NCI-H1930 (cell line): Measurements from ENCODE around the gene P4HTM.

Experiments used
- DNase-seq, 2 experiments: peaks; one replicate each; lab custom pipeline; 2025; lab: John Stamatoyannopoulos, UW

P4HTM gene, protein sequence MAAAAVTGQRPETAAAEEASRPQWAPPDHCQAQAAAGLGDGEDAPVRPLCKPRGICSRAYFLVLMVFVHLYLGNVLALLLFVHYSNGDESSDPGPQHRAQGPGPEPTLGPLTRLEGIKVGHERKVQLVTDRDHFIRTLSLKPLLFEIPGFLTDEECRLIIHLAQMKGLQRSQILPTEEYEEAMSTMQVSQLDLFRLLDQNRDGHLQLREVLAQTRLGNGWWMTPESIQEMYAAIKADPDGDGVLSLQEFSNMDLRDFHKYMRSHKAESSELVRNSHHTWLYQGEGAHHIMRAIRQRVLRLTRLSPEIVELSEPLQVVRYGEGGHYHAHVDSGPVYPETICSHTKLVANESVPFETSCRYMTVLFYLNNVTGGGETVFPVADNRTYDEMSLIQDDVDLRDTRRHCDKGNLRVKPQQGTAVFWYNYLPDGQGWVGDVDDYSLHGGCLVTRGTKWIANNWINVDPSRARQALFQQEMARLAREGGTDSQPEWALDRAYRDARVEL

GRCh38 chr3:48989796-48990635, at the start of gene P4HTM:
Gene P4HTM, plus strand, starts transcription at chr3:48990241. Its CDS starts 16 bp downstream, at chr3:48990257.
- DNase-seq, result peak; percentile 37 to 67

- no peak for DNase-seq
Observed at GRCh38 chr3:48945432-48945831, 44.6 kb upstream of the P4HTM start.

- DNase-seq, result no peak
Observed at GRCh38 chr3:48945891-48946549, 44.0 kb upstream of the P4HTM start.

GRCh38 chr3:48949376-48949717, 40.7 kb upstream of the P4HTM start:
- DNase-seq, result no peak

DNA sequence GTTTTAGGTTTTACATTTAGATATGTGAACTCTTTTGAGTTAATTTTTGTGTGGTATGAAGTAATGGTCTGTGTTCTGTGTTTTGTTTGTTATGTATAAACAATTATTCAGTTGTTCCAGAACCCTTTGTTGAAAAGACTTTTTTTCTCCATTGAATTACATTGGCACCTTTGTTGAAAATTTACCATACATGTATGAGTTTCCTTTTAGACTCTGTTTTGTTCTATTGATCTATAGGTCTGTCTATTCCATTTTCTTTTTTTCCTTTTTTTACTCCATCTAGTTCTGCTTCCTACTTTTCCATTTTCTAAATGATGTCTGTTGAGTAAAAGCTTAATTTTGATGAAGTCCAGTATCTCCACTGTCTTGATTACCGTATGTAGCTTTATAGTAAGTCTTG, 40.0 kb upstream of the P4HTM start:
- no peak for DNase-seq

DNA sequence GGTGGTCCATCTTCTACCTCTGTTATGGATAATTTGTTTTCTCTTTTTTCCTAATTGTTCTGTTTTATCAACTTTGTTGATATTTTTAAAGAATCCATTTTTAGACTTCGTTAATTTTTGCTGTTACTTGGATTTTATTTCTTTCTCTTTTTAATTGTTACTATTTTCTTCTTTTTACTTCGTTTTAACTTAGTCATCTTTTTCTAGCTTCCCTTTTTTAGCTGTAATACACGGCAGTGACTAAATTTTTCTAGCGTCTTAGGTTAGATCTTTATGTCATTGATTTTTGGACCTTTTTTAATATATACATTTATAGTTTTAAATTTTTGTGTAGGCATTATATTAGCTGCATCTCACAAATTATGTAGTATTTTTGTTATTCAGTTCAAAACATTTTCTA, 38.3 kb upstream of the P4HTM start:
- no peak for DNase-seq

GRCh38 chr3:48952510-48953118, 37.4 kb upstream of the P4HTM start:
- DNase-seq, result no peak

GRCh38 chr3:48957006-48957705, 32.9 kb upstream of the P4HTM start:
- no peak for DNase-seq

DNA sequence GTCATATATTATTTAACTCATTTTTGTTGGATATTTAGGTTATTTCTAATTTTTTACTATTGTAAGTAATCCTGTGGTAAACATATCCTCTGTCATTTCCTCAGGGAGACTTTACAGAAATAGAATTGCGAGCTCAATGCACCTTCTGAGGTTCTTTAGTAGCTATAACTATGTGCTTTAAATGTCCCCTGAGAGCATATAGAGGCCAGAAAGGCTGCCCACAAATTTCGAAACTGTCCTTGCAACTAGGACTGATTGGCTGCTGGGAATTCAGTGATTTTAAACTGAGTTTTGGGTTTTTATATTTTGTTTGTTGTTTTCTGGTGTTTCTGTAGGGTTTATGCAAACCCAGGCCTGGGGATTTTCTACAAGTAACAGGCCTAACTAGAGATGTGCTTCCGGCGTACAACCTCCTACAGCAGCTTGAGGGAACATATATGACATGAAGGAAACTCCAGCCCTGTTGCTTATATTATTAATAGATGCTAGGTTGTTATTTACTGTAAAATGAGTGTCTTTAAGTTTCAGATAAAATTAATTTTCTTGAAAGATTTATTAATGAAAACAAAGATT, 29.1 kb upstream of the P4HTM start:
- DNase-seq, result no peak

DNA sequence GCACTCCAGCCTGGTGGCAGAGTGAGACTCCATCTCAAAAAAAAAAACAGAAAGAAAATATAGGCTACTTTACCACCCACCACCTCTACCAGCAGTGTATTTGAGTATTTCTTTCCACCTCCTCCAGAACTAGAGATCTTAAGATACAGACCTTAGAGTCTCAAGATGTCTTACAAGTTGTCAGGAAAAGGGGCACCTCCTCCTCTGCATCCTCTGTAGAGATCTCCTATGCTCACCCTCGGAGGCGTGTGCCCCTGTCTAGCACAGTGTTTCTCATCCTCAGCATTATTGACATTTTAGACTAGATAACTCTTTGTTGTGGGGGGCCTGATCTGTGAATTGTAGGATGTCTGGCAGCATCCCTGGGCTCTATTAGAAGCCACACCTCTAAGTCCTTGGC, 27.7 kb upstream of the P4HTM start:
- DNase-seq, result no peak

DNA sequence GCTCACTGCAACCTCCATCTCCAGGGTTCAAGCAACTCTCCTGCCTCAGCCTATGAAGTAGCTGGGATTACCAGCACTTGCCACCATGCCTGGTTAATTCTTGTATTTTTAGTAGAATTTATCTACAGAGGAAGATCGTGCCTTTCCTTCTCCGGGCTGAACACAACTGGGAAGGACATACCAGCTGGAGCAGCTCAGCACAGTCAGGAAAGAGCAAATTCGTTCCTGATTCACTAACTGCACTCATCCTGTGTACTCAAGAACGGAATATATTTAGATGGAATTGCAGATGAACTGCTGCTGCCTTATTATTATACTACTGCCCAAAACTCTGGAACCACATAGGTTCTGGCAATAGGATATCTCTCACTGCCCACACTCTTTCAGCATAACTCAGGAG, 27.1 kb upstream of the P4HTM start:
- DNase-seq, result no peak

- no peak for DNase-seq
Observed at GRCh38 chr3:48963591-48963990, 26.4 kb upstream of the P4HTM start.

DNA sequence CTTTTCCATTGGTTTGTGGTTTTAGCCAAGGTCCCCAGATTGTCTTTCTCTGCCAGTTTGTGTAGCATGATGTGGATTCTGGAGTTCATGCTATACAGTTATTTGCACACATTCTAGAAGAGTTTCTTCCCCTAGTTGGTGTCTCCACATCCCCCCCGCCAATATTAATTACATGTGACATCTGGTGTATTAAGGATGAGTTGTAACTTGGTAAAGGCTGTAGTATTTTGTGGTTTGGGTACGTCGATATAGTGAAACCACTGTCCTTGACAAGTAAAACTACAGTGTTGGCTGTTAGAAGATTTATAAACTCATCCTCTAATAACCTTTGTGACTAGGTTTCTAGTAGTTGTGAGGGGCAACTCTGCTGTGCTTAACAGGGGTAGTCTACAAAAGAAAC, 23.7 kb upstream of the P4HTM start:
- DNase-seq, result no peak

GRCh38 chr3:48966876-48967361, 23.1 kb upstream of the P4HTM start:
- DNase-seq, result no peak

- DNase-seq, result no peak
Observed at GRCh38 chr3:48970586-48970985, 19.5 kb upstream of the P4HTM start.

GRCh38 chr3:48974076-48974864, 15.8 kb upstream of the P4HTM start:
- no peak for DNase-seq

DNA sequence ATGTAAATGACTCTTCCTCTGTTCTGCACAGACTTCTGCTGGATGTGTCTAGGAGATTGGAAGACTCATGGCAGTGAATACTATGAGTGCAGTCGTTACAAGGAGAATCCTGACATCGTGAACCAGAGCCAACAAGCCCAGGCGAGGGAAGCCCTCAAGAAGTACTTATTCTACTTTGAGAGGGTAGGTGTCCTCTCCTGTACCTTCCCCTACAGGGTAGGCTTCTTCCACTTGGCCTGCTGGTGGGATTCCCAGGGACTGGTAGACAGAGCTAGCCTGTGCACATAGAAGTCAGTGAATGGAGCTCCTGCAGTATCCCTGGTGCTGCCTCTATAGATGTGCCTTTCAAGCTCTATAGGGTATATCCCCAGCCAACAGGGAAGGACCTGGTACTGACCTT, 10.6 kb upstream of the P4HTM start:
- DNase-seq, result no peak

- DNase-seq, result no peak
Observed at GRCh38 chr3:48980295-48980694, 9.7 kb upstream of the P4HTM start.

DNA sequence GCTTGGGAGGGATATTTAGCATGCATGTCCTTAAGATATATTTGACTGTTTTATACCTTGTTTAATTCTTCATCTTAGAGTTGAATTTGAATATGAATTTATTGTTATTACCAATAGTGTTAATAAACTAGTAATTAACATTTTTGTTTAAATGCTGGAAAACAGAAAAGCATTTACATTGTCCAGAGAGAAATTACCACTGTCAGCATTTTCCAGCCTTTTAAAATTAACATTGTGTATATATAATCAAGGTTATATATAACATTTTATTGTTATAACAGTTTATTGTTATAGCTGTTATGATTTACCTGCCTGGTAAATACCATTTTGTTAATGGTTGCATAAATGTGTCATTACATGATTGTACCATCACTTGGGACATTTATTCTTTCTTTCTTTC, 8.0 kb upstream of the P4HTM start:
- DNase-seq, result no peak

GRCh38 chr3:48982686-48983085, 7.4 kb upstream of the P4HTM start:
- DNase-seq, result no peak
